ENCODE results near the gene RLN3.

Gene RLN3

DNA sequence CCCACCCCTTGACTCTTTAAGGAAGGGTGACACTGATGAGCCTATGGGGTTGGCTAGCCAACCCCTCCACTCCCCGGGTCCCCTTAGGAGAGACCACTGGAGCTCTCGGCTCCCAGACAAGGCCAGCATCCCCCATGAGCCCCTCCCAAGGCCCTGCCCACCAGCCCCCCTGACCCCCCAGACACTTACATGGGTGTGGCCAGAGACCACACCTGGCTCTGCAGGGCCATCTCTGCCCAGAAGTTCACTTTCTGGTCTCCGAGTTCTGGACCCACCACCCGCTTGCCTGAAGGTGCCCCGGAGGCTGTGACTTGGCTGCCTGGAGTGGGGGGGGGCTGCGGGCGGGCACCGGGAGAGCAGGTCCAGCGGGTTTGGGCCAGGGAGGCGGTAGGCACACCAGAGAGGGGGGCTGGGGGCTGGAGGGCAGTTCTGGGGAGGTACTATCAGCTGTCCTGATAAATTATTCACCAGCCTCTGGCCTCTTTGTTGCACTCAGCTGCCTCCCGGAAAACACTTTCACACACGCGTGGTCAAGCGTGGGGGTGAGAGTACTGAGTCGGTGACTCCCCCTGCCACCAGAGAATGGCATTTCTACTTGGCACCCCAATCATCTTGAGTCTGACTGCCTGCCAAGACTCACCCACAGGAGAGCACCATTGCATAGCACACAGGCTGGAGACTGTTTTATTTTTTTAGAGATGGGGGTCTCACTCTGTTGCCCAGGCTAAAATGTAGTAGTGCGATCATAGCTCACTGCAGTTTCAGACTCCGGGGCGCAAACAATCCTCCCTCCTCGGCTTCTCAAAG, 34.0 kb downstream of the RLN3 start, which contains the start of gene PALM3:
PALM3 (minus strand) TSS at position 326 of the 807 bp plus-strand sequence; CDS start at position 230, 96 bp downstream.
- H3K4me1 ChIP-seq (ENCODE audit: control insufficient read depth, insufficient read depth, low read length) = peaks cover 9% of the 10 kb centered on the region
- peaks cover 28% of the 10 kb centered on the region for H3K27me3 ChIP-seq (ENCODE audit: control insufficient read depth, insufficient read depth, low read length)
- peak within 1 kb of the TSS; percentile 53 for H3K9ac ChIP-seq (ENCODE audit: low read length)
- H3K9me3 ChIP-seq (ENCODE audit: control insufficient read depth, low read length) = no peaks in the 10 kb centered on the region
- H3K36me3 ChIP-seq (ENCODE audit: control insufficient read depth, insufficient read depth, low read length) = no peaks in the 10 kb centered on the region
- no peak within 1 kb of the TSS for H3K4me3 ChIP-seq (ENCODE audit: low read length)

GRCh38 chr19:14062558-14062855, 34.6 kb downstream of the RLN3 start:
- no peak overlapping the region for H3K4me3 ChIP-seq (ENCODE audit: low read length)
- peaks cover 9% of the 10 kb centered on the region for H3K4me1 ChIP-seq (ENCODE audit: control insufficient read depth, insufficient read depth, low read length)
- H3K36me3 ChIP-seq (ENCODE audit: control insufficient read depth, insufficient read depth, low read length) = no peaks in the 10 kb centered on the region
- H3K9ac ChIP-seq (ENCODE audit: low read length) = no peak overlapping the region
- H3K9me3 ChIP-seq (ENCODE audit: control insufficient read depth, low read length) = no peaks in the 10 kb centered on the region
- peaks cover 28% of the 10 kb centered on the region for H3K27me3 ChIP-seq (ENCODE audit: control insufficient read depth, insufficient read depth, low read length)

DNA sequence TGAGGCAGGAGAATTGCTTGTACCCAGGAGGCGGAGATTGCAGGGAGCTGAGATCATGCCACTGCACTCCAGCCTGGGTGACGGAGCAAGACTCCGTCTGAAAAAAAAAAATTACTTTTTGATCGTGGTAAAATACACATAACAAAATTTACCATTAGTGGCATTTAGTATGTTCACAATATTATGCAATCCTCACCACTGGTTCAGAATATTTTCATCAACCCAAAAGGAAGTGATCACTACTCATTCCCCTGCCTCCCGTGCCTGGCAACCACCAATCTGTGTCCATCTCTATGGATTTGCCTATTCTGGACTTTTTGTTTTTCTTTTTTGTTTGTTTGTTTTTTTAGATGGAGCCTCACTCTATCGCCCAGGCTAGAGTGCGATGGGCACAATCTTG, 35.2 kb downstream of the RLN3 start:
- H3K36me3 ChIP-seq (ENCODE audit: control insufficient read depth, insufficient read depth, low read length) = no peaks in the 10 kb centered on the region
- no peaks in the 10 kb centered on the region for H3K9me3 ChIP-seq (ENCODE audit: control insufficient read depth, low read length)
- H3K9ac ChIP-seq (ENCODE audit: low read length) = no peak overlapping the region
- H3K4me3 ChIP-seq (ENCODE audit: low read length) = no peak overlapping the region
- H3K27me3 ChIP-seq (ENCODE audit: control insufficient read depth, insufficient read depth, low read length) = peaks cover 24% of the 10 kb centered on the region
- peaks cover 9% of the 10 kb centered on the region for H3K4me1 ChIP-seq (ENCODE audit: control insufficient read depth, insufficient read depth, low read length)

GRCh38 chr19:14066134-14066533, 38.2 kb downstream of the RLN3 start:
- no peaks in the 10 kb centered on the region for H3K9me3 ChIP-seq (ENCODE audit: control insufficient read depth, low read length)
- no peaks in the 10 kb centered on the region for H3K36me3 ChIP-seq (ENCODE audit: control insufficient read depth, insufficient read depth, low read length)
- H3K27me3 ChIP-seq (ENCODE audit: control insufficient read depth, insufficient read depth, low read length) = peaks cover 5% of the 10 kb centered on the region

DNA sequence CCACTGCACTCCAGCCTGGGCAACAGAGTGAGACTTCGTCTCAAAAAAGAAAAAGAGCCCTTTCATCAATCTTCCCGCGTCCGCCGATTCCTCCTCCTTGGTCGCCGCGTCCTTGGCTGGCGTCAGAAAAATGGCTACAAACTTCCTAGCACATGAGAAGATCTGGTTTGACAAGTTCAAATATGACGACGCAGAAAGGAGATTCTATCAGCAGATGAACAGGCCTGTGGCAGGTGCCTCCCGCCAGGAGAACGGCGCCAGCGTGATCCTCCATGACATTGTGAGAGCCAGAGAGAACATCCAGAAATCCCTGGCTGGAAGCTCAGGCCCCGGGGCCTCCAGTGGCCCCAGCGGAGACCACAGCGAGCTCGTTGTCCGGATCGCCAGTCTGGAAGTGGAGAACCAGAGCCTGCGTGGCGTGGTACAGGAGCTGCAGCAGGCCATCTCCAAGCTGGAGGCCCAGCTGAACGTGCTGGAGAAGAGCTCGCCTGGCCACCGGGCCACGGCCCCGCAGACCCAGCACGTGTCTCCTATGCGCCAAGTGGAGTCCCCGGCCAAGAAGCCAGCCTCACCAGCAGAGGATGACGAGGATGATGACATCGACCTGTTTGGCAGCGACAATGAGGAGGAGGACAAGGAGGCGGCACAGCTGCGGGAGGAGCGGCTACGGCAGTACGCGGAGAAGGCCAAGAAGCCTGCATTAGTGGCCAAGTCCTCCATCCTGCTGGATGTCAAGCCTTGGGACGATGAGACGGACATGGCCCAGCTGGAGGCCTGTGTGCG, 42.5 kb downstream of the RLN3 start:
- H3K9ac ChIP-seq (ENCODE audit: low read length) = no peak overlapping the region
- H3K36me3 ChIP-seq (ENCODE audit: control insufficient read depth, insufficient read depth, low read length) = no peaks in the 10 kb centered on the region
- peaks cover 18% of the 10 kb centered on the region for H3K4me1 ChIP-seq (ENCODE audit: control insufficient read depth, insufficient read depth, low read length)
- no peaks in the 10 kb centered on the region for H3K27me3 ChIP-seq (ENCODE audit: control insufficient read depth, insufficient read depth, low read length)
- no peaks in the 10 kb centered on the region for H3K9me3 ChIP-seq (ENCODE audit: control insufficient read depth, low read length)
- H3K4me3 ChIP-seq (ENCODE audit: low read length) = no peak overlapping the region

More at GRCh38 chr19:14066134-14066533, 38.2 kb downstream of the RLN3 start:
- H3K4me3 ChIP-seq (ENCODE audit: low read length) = no peak overlapping the region
- no peak overlapping the region for H3K9ac ChIP-seq (ENCODE audit: low read length)
- peaks cover 7% of the 10 kb centered on the region for H3K4me1 ChIP-seq (ENCODE audit: control insufficient read depth, insufficient read depth, low read length)

DNA sequence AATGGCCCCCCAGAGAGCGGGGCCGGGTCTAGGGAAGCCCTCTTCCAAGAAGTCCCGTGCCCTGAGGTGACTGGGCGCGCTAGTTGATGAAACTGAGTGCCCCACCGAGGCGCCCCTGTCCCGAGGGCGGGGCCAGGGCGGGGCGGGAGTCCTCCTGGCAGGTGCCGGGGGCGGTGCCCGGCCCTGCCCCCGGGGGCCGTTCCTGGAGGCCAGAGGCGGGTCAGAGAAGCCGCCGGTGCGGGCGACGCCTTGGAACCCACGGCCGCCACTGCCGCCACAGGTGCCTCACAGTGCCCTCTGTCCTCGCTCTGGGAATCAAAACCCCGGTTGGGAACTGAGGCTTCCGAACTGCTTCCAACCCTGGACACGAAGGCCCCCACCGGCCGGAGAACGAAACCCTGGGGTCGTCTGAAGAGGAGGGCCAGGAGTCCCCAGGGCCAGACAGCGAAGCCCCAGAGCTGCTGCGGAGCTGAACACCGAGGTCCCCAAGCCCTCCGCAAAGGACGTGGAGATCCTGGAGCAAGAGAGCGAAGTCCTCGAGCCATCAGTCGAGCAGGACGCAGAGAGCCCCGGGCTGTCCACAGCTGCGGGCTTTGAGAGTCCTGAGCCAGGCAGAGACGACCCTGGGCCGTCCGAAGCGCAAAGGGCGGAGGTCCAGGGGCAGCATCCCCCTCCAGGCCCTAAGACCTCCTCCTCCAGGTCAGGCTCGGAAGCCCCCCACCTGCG, 44.8 kb downstream of the RLN3 start, which contains the start of gene MISP3:
MISP3 (plus strand) TSS at position 252 of the 726 bp plus-strand sequence. CDS start 524 bp downstream, outside the sequence.
- Histone ChIP-seq H3K9ac (ENCODE audit: low read length) (peak within 1 kb of the TSS; percentile 98), H3K27me3 (ENCODE audit: control insufficient read depth, insufficient read depth, low read length) (no peaks in the 10 kb centered on the region), H3K4me3 (ENCODE audit: low read length) (peak within 1 kb of the TSS; percentile 74), H3K4me1 (ENCODE audit: control insufficient read depth, insufficient read depth, low read length) (peaks cover 25% of the 10 kb centered on the region), H3K9me3 (ENCODE audit: control insufficient read depth, low read length) (no peaks in the 10 kb centered on the region), H3K36me3 (ENCODE audit: control insufficient read depth, insufficient read depth, low read length) (no peaks in the 10 kb centered on the region)

- peak overlapping the region; percentile 98 for H3K9ac ChIP-seq (ENCODE audit: low read length)
- peaks cover 25% of the 10 kb centered on the region for H3K4me1 ChIP-seq (ENCODE audit: control insufficient read depth, insufficient read depth, low read length)
- H3K27me3 ChIP-seq (ENCODE audit: control insufficient read depth, insufficient read depth, low read length) = no peaks in the 10 kb centered on the region
- H3K9me3 ChIP-seq (ENCODE audit: control insufficient read depth, low read length) = no peaks in the 10 kb centered on the region
- H3K4me3 ChIP-seq (ENCODE audit: low read length) = peak overlapping the region; percentile 74
- no peaks in the 10 kb centered on the region for H3K36me3 ChIP-seq (ENCODE audit: control insufficient read depth, insufficient read depth, low read length)
Observed at GRCh38 chr19:14073261-14073924, 45.4 kb downstream of the RLN3 start.

DNA sequence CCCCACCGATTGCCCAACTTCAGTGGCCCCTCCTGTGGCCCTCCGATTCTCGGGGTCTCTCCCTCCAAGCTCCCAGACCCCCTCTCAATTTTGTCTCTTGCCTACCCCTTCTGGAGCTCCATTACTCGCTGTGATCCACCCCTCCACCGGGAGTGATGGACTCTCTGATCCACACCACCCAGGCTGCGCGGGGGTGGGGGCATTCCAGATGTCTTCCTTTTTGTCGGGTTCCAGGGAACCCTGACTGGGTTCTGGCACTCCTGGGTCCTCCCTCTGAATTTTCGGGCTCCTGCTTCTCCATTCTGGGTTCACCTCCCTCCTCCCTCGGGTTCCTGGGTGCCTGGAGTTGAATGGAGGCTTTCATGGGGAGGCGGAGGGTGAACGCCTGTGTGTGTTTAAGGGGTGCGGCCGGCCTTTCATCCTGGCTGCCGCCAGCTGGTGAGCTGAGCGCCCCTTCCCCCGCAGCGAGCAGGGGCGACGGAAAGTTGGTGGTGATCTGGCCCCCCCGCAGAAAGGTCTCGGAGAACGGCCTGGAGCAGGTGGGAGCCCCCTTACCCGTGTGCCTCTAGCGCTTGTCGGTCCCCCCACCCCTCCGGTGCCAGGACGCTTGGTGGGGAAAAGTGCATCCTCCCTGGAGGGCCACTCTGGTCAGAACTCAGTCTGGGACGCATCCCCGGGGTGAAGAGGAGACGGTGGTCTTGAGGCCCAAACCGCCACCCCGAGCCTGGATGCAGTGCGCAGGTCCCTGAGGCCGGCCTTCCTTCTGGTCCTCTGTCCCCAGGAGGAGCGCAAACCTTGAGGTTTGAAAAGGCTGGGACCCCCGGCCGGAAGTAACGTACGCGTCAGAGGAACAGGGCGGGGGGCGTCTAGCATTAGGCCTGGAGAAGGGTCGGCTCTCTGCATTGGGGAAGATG, 46.2 kb downstream of the RLN3 start:
- Histone ChIP-seq H3K36me3 (ENCODE audit: control insufficient read depth, insufficient read depth, low read length) (no peaks in the 10 kb centered on the region), H3K4me3 (ENCODE audit: low read length) (peak overlapping the region; percentile 74), H3K9me3 (ENCODE audit: control insufficient read depth, low read length) (no peaks in the 10 kb centered on the region), H3K9ac (ENCODE audit: low read length) (peak overlapping the region; percentile 98), H3K27me3 (ENCODE audit: control insufficient read depth, insufficient read depth, low read length) (no peaks in the 10 kb centered on the region), H3K4me1 (ENCODE audit: control insufficient read depth, insufficient read depth, low read length) (peaks cover 25% of the 10 kb centered on the region)

DNA sequence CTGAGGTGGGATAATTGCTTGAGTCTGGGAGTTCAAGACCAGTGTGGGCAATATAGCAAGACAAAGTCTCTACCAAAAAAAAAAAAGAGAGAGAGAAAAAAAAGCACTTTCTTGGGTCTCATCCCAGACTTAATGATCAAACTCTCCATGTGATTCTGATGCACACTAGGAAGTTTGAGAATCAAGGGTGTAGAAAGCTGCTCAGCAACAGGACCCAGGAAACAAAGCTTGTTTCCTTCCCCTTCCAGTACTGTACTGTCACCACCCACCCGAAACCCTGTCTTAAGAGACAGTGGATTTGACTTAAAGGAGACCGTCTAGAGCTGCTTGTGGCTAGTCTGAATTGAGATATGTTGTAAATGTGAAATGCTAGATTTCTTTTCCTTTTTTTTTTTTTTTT, 50.5 kb downstream of the RLN3 start:
- no peaks in the 10 kb centered on the region for H3K27me3 ChIP-seq (ENCODE audit: control insufficient read depth, insufficient read depth, low read length)
- H3K9me3 ChIP-seq (ENCODE audit: control insufficient read depth, low read length) = no peaks in the 10 kb centered on the region
- peaks cover 40% of the 10 kb centered on the region for H3K4me1 ChIP-seq (ENCODE audit: control insufficient read depth, insufficient read depth, low read length)
- no peak overlapping the region for H3K9ac ChIP-seq (ENCODE audit: low read length)
- H3K36me3 ChIP-seq (ENCODE audit: control insufficient read depth, insufficient read depth, low read length) = no peaks in the 10 kb centered on the region
- no peak overlapping the region for H3K4me3 ChIP-seq (ENCODE audit: low read length)

All from mucosa of stomach (tissue), 1 donor.